Measurements from ENCODE around the gene PSAT1. TPM values are rescaled to one million over a fixed set of nuclear protein-coding genes. Genes with fewer than 3 reads are reported as not detected.

The PSAT1 gene
- total RNA-seq, 1 experiment from 2014 or later, result 179 TPM

DNA sequence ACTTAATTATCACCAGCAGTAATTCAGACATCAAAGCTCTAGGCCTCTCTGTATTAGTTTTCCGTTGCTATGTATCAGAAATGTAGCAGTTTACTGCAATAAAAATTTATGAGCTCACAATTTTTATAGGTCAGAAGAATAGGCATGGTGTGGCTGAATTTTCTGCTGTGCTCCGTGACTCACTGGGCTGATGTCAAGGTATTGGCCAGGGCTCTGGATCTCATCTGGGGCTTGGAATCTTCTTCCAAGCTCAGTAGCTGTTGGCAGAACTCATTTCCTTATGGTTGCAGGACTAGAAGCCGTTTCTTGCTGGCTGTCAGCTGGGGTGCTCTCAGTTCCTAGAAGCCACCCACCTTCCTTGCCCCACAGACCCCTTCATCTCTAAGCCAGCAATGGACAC is 66.3 kb downstream of the PSAT1 start:
- Histone ChIP-seq H3K27me3 (replicated peaks; ENCODE audit: insufficient read depth, low read depth, low read length, poor library complexity) (no peaks in the 10 kb centered on the region), H3K4me1 (ENCODE audit: insufficient read depth, low read length, poor library complexity, severe bottlenecking) (no peaks in the 10 kb centered on the region), H3K4me3 (ENCODE audit: low read depth, low read length, poor library complexity, severe bottlenecking) (no peak overlapping the region), H3K36me3 (ENCODE audit: insufficient read depth, low read length, poor library complexity, severe bottlenecking) (no peaks in the 10 kb centered on the region), H3K9me3 (ENCODE audit: low read depth, low read length, poor library complexity, severe bottlenecking) (no peaks in the 10 kb centered on the region), H3K27ac (ENCODE audit: low read depth, low read length, poor library complexity, severe bottlenecking) (no peak overlapping the region)
- no peak for DNase-seq (ENCODE audit: low spot score)
- ChIA-PET CTCF (interaction anchor here (0.7 kb wide), 1 partner anchor 9 kb away, joined by 3 read pairs; no protein-coding TSS in a partner anchor), POLR2A (ENCODE audit: low non-redundant PET) (interaction anchor here (0.6 to 0.7 kb wide), 2 partner anchors 62 to 1045 kb away, joined by 3 read pairs; no protein-coding TSS in a partner anchor)
- TF ChIP-seq, protein P1, sequence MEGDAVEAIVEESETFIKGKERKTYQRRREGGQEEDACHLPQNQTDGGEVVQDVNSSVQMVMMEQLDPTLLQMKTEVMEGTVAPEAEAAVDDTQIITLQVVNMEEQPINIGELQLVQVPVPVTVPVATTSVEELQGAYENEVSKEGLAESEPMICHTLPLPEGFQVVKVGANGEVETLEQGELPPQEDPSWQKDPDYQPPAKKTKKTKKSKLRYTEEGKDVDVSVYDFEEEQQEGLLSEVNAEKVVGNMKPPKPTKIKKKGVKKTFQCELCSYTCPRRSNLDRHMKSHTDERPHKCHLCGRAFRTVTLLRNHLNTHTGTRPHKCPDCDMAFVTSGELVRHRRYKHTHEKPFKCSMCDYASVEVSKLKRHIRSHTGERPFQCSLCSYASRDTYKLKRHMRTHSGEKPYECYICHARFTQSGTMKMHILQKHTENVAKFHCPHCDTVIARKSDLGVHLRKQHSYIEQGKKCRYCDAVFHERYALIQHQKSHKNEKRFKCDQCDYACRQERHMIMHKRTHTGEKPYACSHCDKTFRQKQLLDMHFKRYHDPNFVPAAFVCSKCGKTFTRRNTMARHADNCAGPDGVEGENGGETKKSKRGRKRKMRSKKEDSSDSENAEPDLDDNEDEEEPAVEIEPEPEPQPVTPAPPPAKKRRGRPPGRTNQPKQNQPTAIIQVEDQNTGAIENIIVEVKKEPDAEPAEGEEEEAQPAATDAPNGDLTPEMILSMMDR (conservative IDR thresholded peaks at IDR 0.05; ENCODE audit: low read depth, low read length), result no peak
- no peak for TF ChIP-seq EZH2 (IDR thresholded peaks at IDR 0.05; ENCODE audit: borderline replicate concordance, low read depth, low read length, poor library complexity, severe bottlenecking)
- intact Hi-C loops (cut with micrococcal nuclease; ENCODE audit: unreplicated experiment), result no loop called here
- BruUV-seq (replicated peaks), result no TSS peak

- peak; percentile 10 for DNase-seq (ENCODE audit: low spot score)
- Histone ChIP-seq H3K27me3 (replicated peaks; ENCODE audit: insufficient read depth, low read depth, low read length, poor library complexity) (no peaks in the 10 kb centered on the region), H3K36me3 (ENCODE audit: insufficient read depth, low read length, poor library complexity, severe bottlenecking) (no peaks in the 10 kb centered on the region), H3K4me3 (ENCODE audit: low read depth, low read length, poor library complexity, severe bottlenecking) (no peak overlapping the region), H3K4me1 (ENCODE audit: insufficient read depth, low read length, poor library complexity, severe bottlenecking) (no peaks in the 10 kb centered on the region), H3K27ac (ENCODE audit: low read depth, low read length, poor library complexity, severe bottlenecking) (no peak overlapping the region), H3K9me3 (ENCODE audit: low read depth, low read length, poor library complexity, severe bottlenecking) (no peaks in the 10 kb centered on the region)
- intact Hi-C loops (cut with micrococcal nuclease; ENCODE audit: unreplicated experiment), result no loop called here
- ChIA-PET CTCF (no interaction called here), POLR2A (ENCODE audit: low non-redundant PET) (no interaction called here)
- BruUV-seq (replicated peaks), result no TSS peak
- TF ChIP-seq, protein P1 (conservative IDR thresholded peaks at IDR 0.05; ENCODE audit: low read depth, low read length), result peak; percentile 62
- no peak for TF ChIP-seq EZH2 (IDR thresholded peaks at IDR 0.05; ENCODE audit: borderline replicate concordance, low read depth, low read length, poor library complexity, severe bottlenecking)
Measured at GRCh38 chr9:78365748-78366697, 69.1 kb downstream of the PSAT1 start.

DNA sequence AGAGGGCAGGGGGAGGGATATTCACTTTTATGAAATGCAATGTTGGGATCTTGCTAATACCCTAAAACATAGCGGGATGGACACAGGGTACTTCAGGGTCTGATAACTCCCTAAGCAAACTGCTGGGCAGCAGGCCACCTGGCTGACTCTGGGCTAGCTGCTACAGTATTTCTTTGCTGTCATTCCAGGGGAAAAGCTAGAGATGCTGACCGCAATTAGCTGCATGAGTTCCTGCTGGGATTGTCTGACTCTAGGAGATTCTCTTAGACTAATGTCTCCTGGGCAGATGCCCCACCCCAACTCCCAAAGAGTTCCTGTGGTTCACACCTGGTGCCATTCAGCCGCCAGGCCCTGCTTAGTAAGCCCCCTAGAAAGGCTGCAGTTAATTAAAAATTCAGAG is 69.9 kb downstream of the PSAT1 start:
- no peaks in the 10 kb centered on the region for H3K4me1 ChIP-seq (ENCODE audit: insufficient read depth, low read length, poor library complexity, severe bottlenecking)
- intact Hi-C loops (cut with micrococcal nuclease; ENCODE audit: unreplicated experiment), result no loop called here
- BruUV-seq (replicated peaks), result no TSS peak
- no peaks in the 10 kb centered on the region for H3K9me3 ChIP-seq (ENCODE audit: low read depth, low read length, poor library complexity, severe bottlenecking)
- POLR2A ChIA-PET (ENCODE audit: low non-redundant PET), result no interaction called here
- CTCF ChIA-PET, result no interaction called here
- no peak overlapping the region for H3K4me3 ChIP-seq (ENCODE audit: low read depth, low read length, poor library complexity, severe bottlenecking)
- no peaks in the 10 kb centered on the region for H3K27me3 ChIP-seq (replicated peaks; ENCODE audit: insufficient read depth, low read depth, low read length, poor library complexity)
- H3K27ac ChIP-seq (ENCODE audit: low read depth, low read length, poor library complexity, severe bottlenecking), result no peak overlapping the region
- no peak for DNase-seq (ENCODE audit: low spot score)
- TF ChIP-seq EZH2 (IDR thresholded peaks at IDR 0.05; ENCODE audit: borderline replicate concordance, low read depth, low read length, poor library complexity, severe bottlenecking), result no peak
- TF ChIP-seq, protein P1 (conservative IDR thresholded peaks at IDR 0.05; ENCODE audit: low read depth, low read length), result no peak
- H3K36me3 ChIP-seq (ENCODE audit: insufficient read depth, low read length, poor library complexity, severe bottlenecking), result no peaks in the 10 kb centered on the region
